HG03139 (cell line): ENCODE results near the gene TUBA1C.
"Not testable (repeated sequence)": the region's sequence is repeated elsewhere in the genome, so short reads cannot be mapped to it uniquely, and the experiment has no call there.

Experiments used
- ATAC-seq: cut with Tn5 transposase; IDR thresholded peaks from one replicate; pipeline ENCODE4 v1.9.1; 2021; ENCODE audit not compliant: unreplicated experiment

TUBA1C gene

GRCh38 chr12:49305762-49306510 is 41.1 kb downstream of the TUBA1C start:
- no peak for ATAC-seq

GRCh38 chr12:49309386-49309785 is 44.5 kb downstream of the TUBA1C start:
- no peak for ATAC-seq

GRCh38 chr12:49310451-49311000 is 45.6 kb downstream of the TUBA1C start:
- ATAC-seq = not testable (repeated sequence)

GRCh38 chr12:49314811-49315210 is 49.9 kb downstream of the TUBA1C start:
- ATAC-seq = no peak

- not testable (repeated sequence) for ATAC-seq
These were observed 52.2 kb downstream of the TUBA1C start for GRCh38 chr12:49317118-49317517.

- ATAC-seq = not testable (repeated sequence)
These were observed 55.7 kb downstream of the TUBA1C start for GRCh38 chr12:49320411-49321103.

- no peak for ATAC-seq
These were observed 57.5 kb downstream of the TUBA1C start for GRCh38 chr12:49322367-49322707.

GRCh38 chr12:49322708-49323523 is 58.0 kb downstream of the TUBA1C start, which contains the start of gene TROAP:
TSS of gene TROAP (plus strand) at chr12:49323255. CDS start at chr12:49323609, 354 bp downstream.
- ATAC-seq = peak; percentile 97

GRCh38 chr12:49323524-49324097 is 58.7 kb downstream of the TUBA1C start:
- no peak for ATAC-seq
